Nephron progenitor cell (in vitro differentiated cells): Measurements from ENCODE around the gene UBQLNL.

Source experiments
- DNase-seq: peaks from one replicate; pipeline ENCODE4 v3.0.0; 2021
- H3K27ac Mint-ChIP-seq: 2 replicates; pipeline ENCODE4 v1.8.0; 2021; ENCODE audit warnings: mild to moderate bottlenecking, moderate library complexity, mixed read lengths
- H3K27me3 Mint-ChIP-seq: 2 replicates; pipeline ENCODE4 v1.8.0; 2021; ENCODE audit warnings: mild to moderate bottlenecking, low read depth, mixed read lengths; ENCODE audit not compliant: poor library complexity
- H3K36me3 Mint-ChIP-seq: 2 replicates; pipeline ENCODE4 v1.8.0; 2021; ENCODE audit warnings: low read depth, mixed read lengths
- H3K4me1 Mint-ChIP-seq: 2 replicates; pipeline ENCODE4 v1.8.0; 2021; ENCODE audit warnings: mixed read lengths
- H3K4me3 Mint-ChIP-seq: 2 replicates; pipeline ENCODE4 v1.8.0; 2021; ENCODE audit warnings: mild to moderate bottlenecking, moderate library complexity, mixed read lengths
- H3K9me3 Mint-ChIP-seq: 2 replicates; pipeline ENCODE4 v1.8.0; 2021; ENCODE audit warnings: mild to moderate bottlenecking, moderate library complexity, mixed read lengths
- TF ChIP-seq, protein P1 (sequence below): fragments of 200-600 bp; sonication (generic); IDR thresholded peaks from 2 replicates; pipeline ENCODE4 v1.5.0; 2021; ENCODE audit warnings: antibody characterized with exemption

The UBQLNL gene

DNA sequence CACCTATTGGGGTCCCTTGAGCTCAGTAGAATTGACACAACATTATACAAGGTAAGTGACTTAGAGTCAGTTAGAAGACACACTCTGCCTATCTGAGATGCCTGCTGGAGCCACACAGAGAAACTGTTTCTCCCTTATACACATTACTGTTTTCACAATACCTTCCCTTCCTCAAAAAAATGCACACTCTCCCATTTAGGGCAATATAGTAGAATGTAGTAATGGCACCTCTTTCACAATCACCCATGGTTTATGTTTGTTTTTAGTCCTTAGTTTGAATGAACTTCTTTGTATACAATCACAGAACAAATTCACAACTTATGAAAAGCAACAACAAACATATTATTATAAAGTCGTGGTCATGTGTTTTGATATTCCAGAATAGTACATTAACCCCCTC is 17.5 kb upstream of the UBQLNL start:
- TF ChIP-seq, protein P1, sequence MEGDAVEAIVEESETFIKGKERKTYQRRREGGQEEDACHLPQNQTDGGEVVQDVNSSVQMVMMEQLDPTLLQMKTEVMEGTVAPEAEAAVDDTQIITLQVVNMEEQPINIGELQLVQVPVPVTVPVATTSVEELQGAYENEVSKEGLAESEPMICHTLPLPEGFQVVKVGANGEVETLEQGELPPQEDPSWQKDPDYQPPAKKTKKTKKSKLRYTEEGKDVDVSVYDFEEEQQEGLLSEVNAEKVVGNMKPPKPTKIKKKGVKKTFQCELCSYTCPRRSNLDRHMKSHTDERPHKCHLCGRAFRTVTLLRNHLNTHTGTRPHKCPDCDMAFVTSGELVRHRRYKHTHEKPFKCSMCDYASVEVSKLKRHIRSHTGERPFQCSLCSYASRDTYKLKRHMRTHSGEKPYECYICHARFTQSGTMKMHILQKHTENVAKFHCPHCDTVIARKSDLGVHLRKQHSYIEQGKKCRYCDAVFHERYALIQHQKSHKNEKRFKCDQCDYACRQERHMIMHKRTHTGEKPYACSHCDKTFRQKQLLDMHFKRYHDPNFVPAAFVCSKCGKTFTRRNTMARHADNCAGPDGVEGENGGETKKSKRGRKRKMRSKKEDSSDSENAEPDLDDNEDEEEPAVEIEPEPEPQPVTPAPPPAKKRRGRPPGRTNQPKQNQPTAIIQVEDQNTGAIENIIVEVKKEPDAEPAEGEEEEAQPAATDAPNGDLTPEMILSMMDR = no peak
- H3K4me1 Mint-ChIP-seq = no peaks in the 10 kb centered on the region
- H3K36me3 Mint-ChIP-seq = no peaks in the 10 kb centered on the region
- H3K27me3 Mint-ChIP-seq = peaks cover 3% of the 10 kb centered on the region
- H3K27ac Mint-ChIP-seq = no peak overlapping the region
- H3K9me3 Mint-ChIP-seq = peaks cover 9% of the 10 kb centered on the region
- DNase-seq = no peak
- H3K4me3 Mint-ChIP-seq = no peak overlapping the region

DNA sequence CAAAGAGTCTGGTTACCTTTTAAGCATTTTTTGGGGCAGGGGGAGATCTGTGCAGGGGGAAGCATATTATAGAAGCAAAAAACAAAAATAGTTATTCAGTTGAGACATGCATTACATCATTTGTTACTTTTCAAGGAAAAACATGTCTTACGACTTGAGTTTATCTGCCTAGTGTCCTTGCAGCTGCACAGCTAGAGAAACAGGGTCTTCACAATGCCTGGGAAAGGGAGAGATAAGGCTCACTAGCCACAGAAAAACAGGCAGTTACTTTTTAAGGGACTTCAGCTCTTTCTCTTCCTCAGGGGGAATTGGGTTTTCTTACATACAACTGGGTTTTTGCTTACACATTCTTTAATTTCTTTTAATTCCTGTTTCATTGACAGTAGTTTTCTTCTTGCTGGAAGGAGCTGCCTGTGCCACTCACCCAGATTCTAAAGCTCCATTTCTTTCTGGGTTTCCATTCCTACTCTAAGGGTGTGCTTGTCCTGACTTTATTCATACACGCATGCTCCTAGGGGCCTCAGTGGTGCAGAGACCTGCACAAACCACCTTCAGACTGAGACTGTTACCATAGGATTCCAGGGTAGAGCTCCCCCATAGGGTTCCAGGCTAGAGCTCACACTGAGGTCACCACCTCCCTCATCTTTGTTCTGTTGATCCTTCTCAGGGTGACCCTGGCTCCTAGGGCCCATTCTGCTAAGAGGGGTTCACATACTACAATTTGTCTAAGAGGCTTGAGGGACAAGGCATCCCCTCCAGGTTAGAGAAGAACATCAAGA is 14.7 kb upstream of the UBQLNL start:
- Mint-ChIP-seq H3K27me3 (peaks cover 7% of the 10 kb centered on the region), H3K36me3 (no peaks in the 10 kb centered on the region), H3K9me3 (no peaks in the 10 kb centered on the region), H3K27ac (no peak overlapping the region), H3K4me1 (no peaks in the 10 kb centered on the region), H3K4me3 (no peak overlapping the region)
- no peak for DNase-seq
- TF ChIP-seq, protein P1 = no peak

DNA sequence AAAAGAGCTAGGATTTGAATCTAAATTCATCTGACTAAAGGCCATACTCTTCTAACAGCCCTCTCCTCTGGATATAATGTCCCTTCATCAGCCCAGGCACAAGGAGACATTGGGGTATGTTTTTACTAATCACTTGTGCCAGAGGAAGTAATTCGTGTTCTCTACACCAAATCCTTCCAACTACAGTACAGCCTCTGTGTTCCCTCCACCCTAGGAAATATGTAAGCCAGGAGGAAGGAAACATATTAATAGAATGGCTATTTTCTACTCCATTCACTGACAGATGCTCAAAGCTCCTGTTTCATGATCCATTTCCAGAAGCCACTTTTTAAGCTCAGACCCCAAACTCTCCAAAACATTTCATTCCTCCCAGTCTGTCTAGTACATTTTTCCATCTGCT is 12.0 kb upstream of the UBQLNL start:
- Mint-ChIP-seq H3K27me3 (peaks cover 7% of the 10 kb centered on the region), H3K36me3 (no peaks in the 10 kb centered on the region), H3K4me3 (no peak overlapping the region), H3K9me3 (no peaks in the 10 kb centered on the region), H3K4me1 (no peaks in the 10 kb centered on the region), H3K27ac (no peak overlapping the region)
- TF ChIP-seq, protein P1 = no peak
- no peak for DNase-seq

GRCh38 chr11:5527716-5528115 is 11.2 kb upstream of the UBQLNL start:
- Mint-ChIP-seq H3K4me3 (no peak overlapping the region), H3K9me3 (no peaks in the 10 kb centered on the region), H3K27ac (no peak overlapping the region), H3K36me3 (no peaks in the 10 kb centered on the region), H3K4me1 (no peaks in the 10 kb centered on the region), H3K27me3 (peaks cover 9% of the 10 kb centered on the region)
- TF ChIP-seq, protein P1 = no peak
- no peak for DNase-seq

GRCh38 chr11:5524756-5525155 is 8.3 kb upstream of the UBQLNL start:
- Mint-ChIP-seq H3K27me3 (peaks cover 9% of the 10 kb centered on the region), H3K4me3 (no peak overlapping the region), H3K4me1 (no peaks in the 10 kb centered on the region), H3K27ac (no peak overlapping the region), H3K9me3 (no peaks in the 10 kb centered on the region), H3K36me3 (no peaks in the 10 kb centered on the region)
- no peak for DNase-seq
- TF ChIP-seq, protein P1 = no peak

GRCh38 chr11:5522308-5522707 is 5.8 kb upstream of the UBQLNL start:
- peaks cover 11% of the 10 kb centered on the region for H3K27me3 Mint-ChIP-seq
- no peak for DNase-seq
- H3K9me3 Mint-ChIP-seq = no peaks in the 10 kb centered on the region
- TF ChIP-seq, protein P1 = no peak
- no peaks in the 10 kb centered on the region for H3K4me1 Mint-ChIP-seq
- H3K36me3 Mint-ChIP-seq = no peaks in the 10 kb centered on the region
- no peak overlapping the region for H3K27ac Mint-ChIP-seq
- H3K4me3 Mint-ChIP-seq = no peak overlapping the region
